Right renal cortex interstitium (tissue), 3 donors: Measurements from ENCODE around the gene RAB11FIP3. TPM values are rescaled to one million over a fixed set of nuclear protein-coding genes. Genes with fewer than 3 reads are reported as not detected.

Experiments used
- DNase-seq, 3 donors: peaks; one replicate each; pipeline ENCODE4 v3.0.0-alpha.2; 2013; ENCODE audit warnings: low read depth in 3 of 3, low spot score in 2 of 3
- polyA plus RNA-seq, 3 donors: library from polyadenylated mRNA; unstranded; fragments of 120-200 nt; gene quantifications; one replicate each; pipeline ENCODE4 v1.2.1, GENCODE V29; 2013; ENCODE audit not compliant: insufficient read length in 3 of 3

RAB11FIP3 gene
- polyA plus RNA-seq, 3 donors = 65.2 to 95.2 (median 81.0) TPM

GRCh38 chr16:391885-392335, 33.5 kb upstream of the RAB11FIP3 start:
- DNase-seq = no peak

- no peak for DNase-seq
Observed at GRCh38 chr16:392450-393030, 32.9 kb upstream of the RAB11FIP3 start.

GRCh38 chr16:396199-396598, 29.2 kb upstream of the RAB11FIP3 start:
- no peak for DNase-seq

- no peak for DNase-seq
Observed at GRCh38 chr16:396605-397004, 28.8 kb upstream of the RAB11FIP3 start.

GRCh38 chr16:397135-397661, 28.3 kb upstream of the RAB11FIP3 start, which contains the start of gene NME4:
Gene NME4, plus strand, starts transcription at chr16:397199. Its CDS starts 24 bp downstream, at chr16:397223.
- no peak for DNase-seq

GRCh38 chr16:397736-398332, 27.6 kb upstream of the RAB11FIP3 start:
- no peak for DNase-seq

- DNase-seq = no peak
Observed at GRCh38 chr16:398561-399339, 26.7 kb upstream of the RAB11FIP3 start.

GRCh38 chr16:399340-400019, 26.0 kb upstream of the RAB11FIP3 start:
- no peak for DNase-seq

GRCh38 chr16:400061-400591, 25.3 kb upstream of the RAB11FIP3 start:
- no peak for DNase-seq

- DNase-seq = peak in 2 of 3 donors; percentile 84 to 87
Observed at GRCh38 chr16:401468-402348, 23.7 kb upstream of the RAB11FIP3 start, which contains the start of gene DECR2. Gene DECR2, plus strand, starts transcription at chr16:401885. Its CDS starts 79 bp downstream, at chr16:401964.

- no peak for DNase-seq
Observed at GRCh38 chr16:404971-405486, 20.4 kb upstream of the RAB11FIP3 start.

GRCh38 chr16:405548-406506, 19.6 kb upstream of the RAB11FIP3 start:
- DNase-seq = no peak

GRCh38 chr16:407253-407652, 18.2 kb upstream of the RAB11FIP3 start:
- no peak for DNase-seq

GRCh38 chr16:410516-411178, 14.8 kb upstream of the RAB11FIP3 start:
- DNase-seq = no peak

- no peak for DNase-seq
Observed at GRCh38 chr16:411576-412265, 13.7 kb upstream of the RAB11FIP3 start.

GRCh38 chr16:414395-415169, 10.9 kb upstream of the RAB11FIP3 start:
- no peak for DNase-seq
